Measurements from ENCODE around the gene ADCY3. TPM values are rescaled to one million over a fixed set of nuclear protein-coding genes. Genes with fewer than 3 reads are reported as not detected.

ADCY3 gene
- polyA plus RNA-seq, 1 donor (not counting 4 experiments of a cell fraction or from before 2014, with no cell fraction given): 33.2 TPM

DNA sequence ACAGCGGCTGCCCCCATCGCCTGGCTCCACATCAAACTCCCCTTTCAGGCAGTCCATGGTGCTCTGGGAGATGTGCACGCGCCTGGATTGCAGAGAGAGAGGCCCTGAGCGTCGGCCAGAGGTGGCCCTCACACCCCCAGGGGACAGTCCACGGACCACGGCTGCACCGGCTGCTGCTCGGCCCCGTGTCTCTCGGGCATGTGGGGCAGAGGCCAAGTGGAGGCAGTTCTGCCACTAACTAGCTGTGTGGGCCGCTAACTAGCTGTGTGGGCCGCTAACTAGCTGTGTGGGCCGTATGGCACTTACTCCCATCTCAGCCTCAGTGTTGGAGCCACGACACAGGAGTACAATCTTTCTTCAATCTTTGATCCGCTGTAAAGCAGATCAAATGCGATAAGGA, 81.5 kb downstream of the ADCY3 start:
- no peak overlapping the region for H2AFZ ChIP-seq (ENCODE audit: control insufficient read depth, low read length)
- H4K20me1 ChIP-seq (ENCODE audit: control insufficient read depth, extremely low read depth, insufficient read depth, low read length): no peaks in the 10 kb centered on the region
- H3K9me1 ChIP-seq (ENCODE audit: control insufficient read depth, extremely low read depth, insufficient read depth, low read length): no peaks in the 10 kb centered on the region
- H3K4me1 ChIP-seq (ENCODE audit: control insufficient read depth, extremely low read depth, insufficient read depth, low read length): peaks cover 4% of the 10 kb centered on the region
- H3K9ac ChIP-seq (ENCODE audit: control insufficient read depth, extremely low read depth, insufficient read depth, low read length): no peak overlapping the region
- H3K9me3 ChIP-seq (ENCODE audit: control insufficient read depth, low read depth, low read length): no peaks in the 10 kb centered on the region
- H3K27me3 ChIP-seq (ENCODE audit: control insufficient read depth, extremely low read depth, insufficient read depth, low read length): no peaks in the 10 kb centered on the region
- H3K4me3 ChIP-seq (ENCODE audit: control insufficient read depth in 2 of 3, extremely low read depth in 1 of 3, insufficient read depth in 2 of 3, low read depth in 1 of 3, low read length in 3 of 3): no peak overlapping the region
- no peak for DNase-seq (ENCODE audit: low read depth, low spot score)
- dilution Hi-C loops (cut with MboI; ENCODE audit: extremely low pct_ligation_motif_present, low sequenced_read_pairs): no loop called here
- no peaks in the 10 kb centered on the region for H3K79me2 ChIP-seq (ENCODE audit: control insufficient read depth, insufficient read depth, low read length)
- TF ChIP-seq, protein P1, sequence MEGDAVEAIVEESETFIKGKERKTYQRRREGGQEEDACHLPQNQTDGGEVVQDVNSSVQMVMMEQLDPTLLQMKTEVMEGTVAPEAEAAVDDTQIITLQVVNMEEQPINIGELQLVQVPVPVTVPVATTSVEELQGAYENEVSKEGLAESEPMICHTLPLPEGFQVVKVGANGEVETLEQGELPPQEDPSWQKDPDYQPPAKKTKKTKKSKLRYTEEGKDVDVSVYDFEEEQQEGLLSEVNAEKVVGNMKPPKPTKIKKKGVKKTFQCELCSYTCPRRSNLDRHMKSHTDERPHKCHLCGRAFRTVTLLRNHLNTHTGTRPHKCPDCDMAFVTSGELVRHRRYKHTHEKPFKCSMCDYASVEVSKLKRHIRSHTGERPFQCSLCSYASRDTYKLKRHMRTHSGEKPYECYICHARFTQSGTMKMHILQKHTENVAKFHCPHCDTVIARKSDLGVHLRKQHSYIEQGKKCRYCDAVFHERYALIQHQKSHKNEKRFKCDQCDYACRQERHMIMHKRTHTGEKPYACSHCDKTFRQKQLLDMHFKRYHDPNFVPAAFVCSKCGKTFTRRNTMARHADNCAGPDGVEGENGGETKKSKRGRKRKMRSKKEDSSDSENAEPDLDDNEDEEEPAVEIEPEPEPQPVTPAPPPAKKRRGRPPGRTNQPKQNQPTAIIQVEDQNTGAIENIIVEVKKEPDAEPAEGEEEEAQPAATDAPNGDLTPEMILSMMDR (optimal IDR thresholded peaks at IDR 0.05 in 1 of 3, IDR thresholded peaks at IDR 0.05 in 1 of 3, conservative IDR thresholded peaks at IDR 0.05 in 1 of 3; ENCODE audit: extremely low read depth in 1 of 3, insufficient read depth in 2 of 3, low read length in 3 of 3): no peak
- TF ChIP-seq EZH2 (IDR thresholded peaks at IDR 0.05; ENCODE audit: low read length): no peak
- no peak for FAIRE-seq
- H3K27ac ChIP-seq (ENCODE audit: control insufficient read depth, insufficient read depth, low read length): no peak overlapping the region
- no peak overlapping the region for H3K4me2 ChIP-seq (ENCODE audit: control insufficient read depth, extremely low read depth, insufficient read depth, low read depth, low read length)
- peaks cover 6 to 18% of the 10 kb centered on the region in 2 experiments for H3K36me3 ChIP-seq (ENCODE audit: control insufficient read depth in 2 of 2, extremely low read depth in 1 of 2, insufficient read depth in 2 of 2, low read length in 2 of 2)

DNA sequence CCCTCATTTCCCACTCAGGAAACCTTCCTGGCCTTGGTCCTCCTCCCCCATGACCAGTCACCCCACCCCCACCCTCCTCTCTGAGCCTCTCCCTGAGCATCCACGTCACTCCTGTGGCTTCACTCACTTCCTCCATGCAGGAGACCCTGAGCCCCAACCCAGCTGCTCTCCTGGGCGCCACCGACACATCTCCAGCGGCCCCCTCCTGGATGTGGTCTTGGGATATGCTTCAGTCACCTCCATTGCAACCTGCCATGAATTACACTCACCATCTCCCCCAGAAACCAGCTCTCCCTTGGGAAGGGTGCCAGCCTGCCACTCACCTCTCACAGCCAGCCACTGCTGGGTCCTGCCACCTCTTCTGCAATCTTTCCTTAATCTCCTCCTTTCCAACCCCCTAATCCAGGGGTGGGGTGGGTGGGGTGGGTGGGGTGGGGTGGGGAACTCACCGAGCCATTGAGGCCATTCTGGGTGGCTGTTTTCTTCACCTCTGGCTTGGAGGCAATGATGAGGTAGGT, 82.0 kb downstream of the ADCY3 start:
- Histone ChIP-seq H3K9me3 (ENCODE audit: control insufficient read depth, low read depth, low read length) (no peaks in the 10 kb centered on the region), H3K4me2 (ENCODE audit: control insufficient read depth, extremely low read depth, insufficient read depth, low read depth, low read length) (no peak overlapping the region), H3K36me3 (ENCODE audit: control insufficient read depth in 2 of 2, extremely low read depth in 1 of 2, insufficient read depth in 2 of 2, low read length in 2 of 2) (peaks cover 6 to 18% of the 10 kb centered on the region in 2 experiments), H3K9me1 (ENCODE audit: control insufficient read depth, extremely low read depth, insufficient read depth, low read length) (no peaks in the 10 kb centered on the region), H3K9ac (ENCODE audit: control insufficient read depth, extremely low read depth, insufficient read depth, low read length) (no peak overlapping the region), H3K27ac (ENCODE audit: control insufficient read depth, insufficient read depth, low read length) (no peak overlapping the region), H4K20me1 (ENCODE audit: control insufficient read depth, extremely low read depth, insufficient read depth, low read length) (no peaks in the 10 kb centered on the region), H3K79me2 (ENCODE audit: control insufficient read depth, insufficient read depth, low read length) (no peaks in the 10 kb centered on the region), H3K4me1 (ENCODE audit: control insufficient read depth, extremely low read depth, insufficient read depth, low read length) (peaks cover 4% of the 10 kb centered on the region), H2AFZ (ENCODE audit: control insufficient read depth, low read length) (no peak overlapping the region), H3K27me3 (ENCODE audit: control insufficient read depth, extremely low read depth, insufficient read depth, low read length) (no peaks in the 10 kb centered on the region), H3K4me3 (ENCODE audit: control insufficient read depth in 2 of 3, extremely low read depth in 1 of 3, insufficient read depth in 2 of 3, low read depth in 1 of 3, low read length in 3 of 3) (no peak overlapping the region)
- dilution Hi-C loops (cut with MboI; ENCODE audit: extremely low pct_ligation_motif_present, low sequenced_read_pairs): no loop called here
- FAIRE-seq (no peak), DNase-seq (ENCODE audit: low read depth, low spot score) (no peak)
- TF ChIP-seq, protein P1 (optimal IDR thresholded peaks at IDR 0.05 in 1 of 3, IDR thresholded peaks at IDR 0.05 in 1 of 3, conservative IDR thresholded peaks at IDR 0.05 in 1 of 3; ENCODE audit: extremely low read depth in 1 of 3, insufficient read depth in 2 of 3, low read length in 3 of 3): no peak
- TF ChIP-seq EZH2 (IDR thresholded peaks at IDR 0.05; ENCODE audit: low read length): no peak

Data from keratinocyte (primary cell).